Smooth muscle cell (in vitro differentiated cells): ENCODE results near the gene PHF19. TPM values are rescaled to one million over a fixed set of nuclear protein-coding genes. Genes with fewer than 3 reads are reported as not detected.

Experiments used
- DNase-seq: peaks from one replicate; lab custom pipeline; 2025; ENCODE audit not compliant: unreplicated experiment; lab: John Stamatoyannopoulos, UW
- H2AFZ ChIP-seq: fragments of 200-600 bp; sonication (generic); 2 replicates; pipeline ENCODE4 v1.6.0; 2016; ENCODE audit warnings: antibody characterized with exemption, low read depth, mild to moderate bottlenecking
- H3F3A ChIP-seq: fragments of 200-600 bp; sonication (generic); 2 replicates; pipeline ENCODE4 v1.6.0; 2017; ENCODE audit warnings: antibody characterized with exemption, low read depth
- H3K27ac ChIP-seq: fragments of 200-600 bp; sonication (generic); 2 replicates; pipeline ENCODE4 v1.5.1; 2016; ENCODE audit warnings: low read depth, mild to moderate bottlenecking
- H3K27me3 ChIP-seq: fragments of 200-600 bp; sonication (generic); 2 replicates; pipeline ENCODE4 v1.6.1; 2016; ENCODE audit warnings: low read depth, mild to moderate bottlenecking
- H3K36me3 ChIP-seq: fragments of 200-600 bp; sonication (generic); 2 replicates; pipeline ENCODE4 v1.5.1; 2016; ENCODE audit warnings: low read depth
- H3K4me1 ChIP-seq: fragments of 200-600 bp; sonication (generic); 2 replicates; pipeline ENCODE4 v1.5.1; 2016; ENCODE audit warnings: low read depth
- H3K4me2 ChIP-seq: fragments of 200-600 bp; sonication (generic); 2 replicates; pipeline ENCODE4 v1.6.0; 2016; ENCODE audit warnings: mild to moderate bottlenecking
- H3K4me3 ChIP-seq: fragments of 200-600 bp; sonication (generic); 2 replicates; pipeline ENCODE4 v1.5.1; 2016; ENCODE audit warnings: mild to moderate bottlenecking
- H3K79me2 ChIP-seq: fragments of 200-600 bp; sonication (generic); 2 replicates; pipeline ENCODE4 v1.6.0; 2016; ENCODE audit warnings: low read depth, mild to moderate bottlenecking
- H3K9ac ChIP-seq: fragments of 200-600 bp; sonication (generic); 2 replicates; pipeline ENCODE4 v1.6.0; 2016; ENCODE audit warnings: low read depth
- H3K9me3 ChIP-seq: fragments of 200-600 bp; sonication (generic); replicated peaks from 2 replicates; pipeline ENCODE4 v1.5.1; 2016; ENCODE audit warnings: low read depth
- H4K20me1 ChIP-seq: fragments of 200-600 bp; sonication (generic); 2 replicates; pipeline ENCODE4 v1.6.0; 2016; ENCODE audit warnings: low read depth
- CTCF ChIP-seq: fragments of 200-600 bp; sonication (generic); IDR thresholded peaks from 2 replicates; pipeline ENCODE4 v1.5.1; 2017; ENCODE audit warnings: borderline replicate concordance, mild to moderate bottlenecking, antibody characterized with exemption; ENCODE audit not compliant: insufficient read depth, poor library complexity, severe bottlenecking
- WGBS: methylation state at CpG from one replicate; pipeline ENCODE4 v1.1.7; 2016; ENCODE audit warnings: low lambda C conversion rate; 5-methylcytosine and 5-hydroxymethylcytosine counted together
- polyA plus RNA-seq: library from polyadenylated mRNA; unstranded; fragments of >200 nt; fragmentation: Nextera tagmentation; extraction: Ambion mirVana; gene quantifications from 2 replicates; pipeline ENCODE4 v1.2.1, GENCODE V29; 2016
- total RNA-seq: library from RNA; depleted of rRNA; stranded (reverse); fragments of >200 nt; gene quantifications from 2 replicates; pipeline ENCODE4 v1.2.3, GENCODE V29; 2014

PHF19 gene
- total and polyA plus RNA-seq, 2 experiments from 2014 or later = 14.1 to 19.3 TPM

GRCh38 chr9:120868676-120869359 lies 8.2 kb downstream of the PHF19 start:
- Histone ChIP-seq H2AFZ (peak overlapping the region; percentile 84), H3K4me3 (peak overlapping the region; percentile 57), H3K27me3 (no peaks in the 10 kb centered on the region), H3K79me2 (no peaks in the 10 kb centered on the region), H3K9me3 (no peaks in the 10 kb centered on the region), H3K4me2 (peak overlapping the region; percentile 86), H4K20me1 (no peaks in the 10 kb centered on the region), H3K9ac (no peak overlapping the region), H3F3A (no peaks in the 10 kb centered on the region), H3K27ac (peak overlapping the region; percentile 6), H3K36me3 (no peaks in the 10 kb centered on the region), H3K4me1 (no peaks in the 10 kb centered on the region)
- 7% methylated on average over 23 of the region's 52 CpGs for WGBS
- TF ChIP-seq CTCF = peak; percentile 24
- peak; percentile 95 for DNase-seq

GRCh38 chr9:120868339-120868675 lies 8.7 kb downstream of the PHF19 start:
- H3F3A ChIP-seq = no peaks in the 10 kb centered on the region
- 39% methylated on average over 8 of the region's 11 CpGs for WGBS
- peak overlapping the region; percentile 44 for H3K4me3 ChIP-seq
- no peaks in the 10 kb centered on the region for H3K36me3 ChIP-seq
- no peak for TF ChIP-seq CTCF
- peak overlapping the region; percentile 10 for H2AFZ ChIP-seq
- H4K20me1 ChIP-seq = no peaks in the 10 kb centered on the region
- H3K9ac ChIP-seq = no peak overlapping the region
- no peaks in the 10 kb centered on the region for H3K4me1 ChIP-seq
- no peaks in the 10 kb centered on the region for H3K79me2 ChIP-seq
- H3K27ac ChIP-seq = no peak overlapping the region
- H3K4me2 ChIP-seq = peak overlapping the region; percentile 63
- H3K9me3 ChIP-seq = no peaks in the 10 kb centered on the region
- DNase-seq = no peak
- H3K27me3 ChIP-seq = no peaks in the 10 kb centered on the region

- peak overlapping the region; percentile 63 for H3K4me2 ChIP-seq
- H3K79me2 ChIP-seq = no peaks in the 10 kb centered on the region
- H3K27ac ChIP-seq = no peak overlapping the region
- no peak for DNase-seq
- H3K27me3 ChIP-seq = no peaks in the 10 kb centered on the region
- no peak for TF ChIP-seq CTCF
- H3K9ac ChIP-seq = no peak overlapping the region
- peak overlapping the region; percentile 10 for H2AFZ ChIP-seq
- H3K9me3 ChIP-seq = no peaks in the 10 kb centered on the region
- H3K36me3 ChIP-seq = no peaks in the 10 kb centered on the region
- WGBS = 88% methylated on average over 11 of the region's 15 CpGs
- no peaks in the 10 kb centered on the region for H3K4me1 ChIP-seq
- no peaks in the 10 kb centered on the region for H4K20me1 ChIP-seq
- no peaks in the 10 kb centered on the region for H3F3A ChIP-seq
- H3K4me3 ChIP-seq = peak overlapping the region; percentile 44
Measured at GRCh38 chr9:120867676-120868338, 9.2 kb downstream of the PHF19 start.

GRCh38 chr9:120866651-120867050 lies 10.3 kb downstream of the PHF19 start:
- H3K36me3 ChIP-seq = no peaks in the 10 kb centered on the region
- no peaks in the 10 kb centered on the region for H3K4me1 ChIP-seq
- H3K4me2 ChIP-seq = no peak overlapping the region

More at GRCh38 chr9:120866651-120867050, 10.3 kb downstream of the PHF19 start:
- H4K20me1 ChIP-seq = no peaks in the 10 kb centered on the region
- H3K27me3 ChIP-seq = no peaks in the 10 kb centered on the region
- no peak overlapping the region for H3K27ac ChIP-seq
- no peak overlapping the region for H2AFZ ChIP-seq
- H3K4me3 ChIP-seq = no peak overlapping the region
- H3F3A ChIP-seq = no peaks in the 10 kb centered on the region
- H3K79me2 ChIP-seq = no peaks in the 10 kb centered on the region
- WGBS = 96% methylated on average over 6 of the region's 6 CpGs
- no peak for TF ChIP-seq CTCF
- H3K9me3 ChIP-seq = no peaks in the 10 kb centered on the region
- H3K9ac ChIP-seq = no peak overlapping the region
- DNase-seq = no peak
